HG03460 (cell line): ENCODE results near the gene PTN.

Experiments used
- ATAC-seq: cut with Tn5 transposase; IDR thresholded peaks from one replicate; pipeline ENCODE4 v1.9.1; 2021; ENCODE audit not compliant: unreplicated experiment

PTN gene

GRCh38 chr7:137343281-137343841 is at the start of gene PTN:
Gene PTN, minus strand, starts transcription at chr7:137343733. Its CDS starts 88,760 bp downstream, at chr7:137254973.
- ATAC-seq = no peak

DNA sequence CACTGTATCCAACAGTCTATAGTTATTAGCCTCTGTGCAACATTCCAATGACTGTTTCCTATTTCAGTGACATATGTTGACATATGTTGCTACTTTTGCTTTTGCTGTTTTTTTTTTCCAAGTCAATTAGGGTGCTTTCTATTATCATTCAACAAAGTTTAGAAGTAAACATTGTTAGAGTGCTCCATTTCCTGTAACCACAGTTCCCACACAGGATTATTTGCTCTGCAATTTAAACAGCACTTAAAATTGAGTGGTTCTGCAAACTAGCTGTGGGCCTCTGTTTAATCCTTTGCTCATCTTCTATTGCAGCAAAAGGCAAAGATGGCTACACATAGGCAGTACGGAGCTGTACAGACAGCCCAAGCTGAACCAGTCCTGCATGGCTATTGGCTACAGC is 46.5 kb upstream of the PTN start:
- ATAC-seq = no peak

GRCh38 chr7:137388916-137389315 is 45.4 kb upstream of the PTN start:
- ATAC-seq = no peak

GRCh38 chr7:137386966-137387365 is 43.4 kb upstream of the PTN start:
- ATAC-seq = no peak

DNA sequence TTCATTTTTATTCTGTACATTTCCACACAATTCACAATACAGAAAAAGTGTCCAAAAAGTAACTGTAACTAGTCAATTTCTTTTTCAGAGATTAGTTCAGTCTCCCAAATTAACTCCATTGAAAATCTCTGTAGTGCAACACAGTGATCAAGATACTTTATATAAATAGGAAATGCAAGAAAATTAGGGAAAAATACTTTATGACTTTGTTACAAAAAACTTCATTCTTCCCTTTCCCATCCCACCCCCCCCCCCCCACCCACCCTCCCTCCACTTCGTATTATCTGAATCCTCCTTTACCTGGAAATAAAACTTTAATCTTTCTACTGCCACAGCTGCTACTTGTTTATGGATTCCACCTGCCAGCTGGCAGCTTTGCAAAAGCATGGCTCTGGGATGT is 37.5 kb upstream of the PTN start:
- no peak for ATAC-seq

- ATAC-seq = no peak
Measured at GRCh38 chr7:137373507-137373906, 30.0 kb upstream of the PTN start.

- no peak for ATAC-seq
Measured at GRCh38 chr7:137371616-137372015, 28.1 kb upstream of the PTN start.

DNA sequence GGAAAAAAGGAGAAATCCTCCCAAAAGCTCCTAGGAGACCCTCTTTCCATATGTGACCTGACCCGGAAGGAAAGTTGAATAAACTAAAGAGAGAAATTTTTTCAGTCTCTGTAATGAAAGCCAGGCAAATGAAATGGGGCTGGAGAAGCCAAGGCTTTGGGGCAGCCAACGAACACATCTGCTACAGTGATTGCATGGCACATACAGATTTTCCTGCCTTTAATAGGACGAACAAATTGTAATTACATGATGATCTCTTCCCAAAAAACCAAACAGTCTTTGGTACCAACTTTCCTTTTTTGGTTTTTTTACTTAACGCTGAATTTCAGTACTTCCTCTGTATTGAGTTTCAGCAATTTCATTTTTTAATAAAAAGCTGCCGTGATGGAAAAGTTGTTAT is 23.5 kb upstream of the PTN start:
- no peak for ATAC-seq

GRCh38 chr7:137363683-137364082 is 20.1 kb upstream of the PTN start:
- ATAC-seq = no peak

GRCh38 chr7:137360087-137360679 is 16.6 kb upstream of the PTN start:
- no peak for ATAC-seq

- no peak for ATAC-seq
Measured at GRCh38 chr7:137354961-137355360, 11.4 kb upstream of the PTN start.

- ATAC-seq = no peak
Measured at GRCh38 chr7:137354396-137354795, 10.9 kb upstream of the PTN start.

GRCh38 chr7:137351941-137352340 is 8.4 kb upstream of the PTN start:
- ATAC-seq = no peak

GRCh38 chr7:137345799-137346449 is 2.4 kb upstream of the PTN start:
- no peak for ATAC-seq

GRCh38 chr7:137342828-137343261 is 688 bp downstream of the PTN start:
- ATAC-seq = no peak

GRCh38 chr7:137342265-137342664 is 1.3 kb downstream of the PTN start:
- ATAC-seq = no peak

DNA sequence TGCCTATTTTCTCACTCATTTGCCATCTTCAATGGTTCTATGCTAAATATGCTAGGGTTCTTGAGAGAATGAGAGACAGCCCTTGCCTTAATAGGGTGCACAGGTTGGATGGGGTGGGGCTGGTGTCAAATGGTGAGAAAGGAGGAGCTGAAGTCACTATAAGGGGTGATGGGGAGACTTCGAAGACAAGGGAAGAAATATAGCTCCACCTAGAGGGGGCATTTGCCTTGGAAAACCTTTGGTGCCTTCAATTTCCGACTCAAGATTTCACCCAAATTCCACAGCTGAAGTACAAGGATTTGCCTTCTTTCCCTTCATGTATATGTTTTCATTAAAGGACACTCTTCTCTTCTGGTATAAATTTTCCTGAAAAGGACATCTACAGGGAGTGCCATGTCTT is 5.6 kb downstream of the PTN start:
- no peak for ATAC-seq

DNA sequence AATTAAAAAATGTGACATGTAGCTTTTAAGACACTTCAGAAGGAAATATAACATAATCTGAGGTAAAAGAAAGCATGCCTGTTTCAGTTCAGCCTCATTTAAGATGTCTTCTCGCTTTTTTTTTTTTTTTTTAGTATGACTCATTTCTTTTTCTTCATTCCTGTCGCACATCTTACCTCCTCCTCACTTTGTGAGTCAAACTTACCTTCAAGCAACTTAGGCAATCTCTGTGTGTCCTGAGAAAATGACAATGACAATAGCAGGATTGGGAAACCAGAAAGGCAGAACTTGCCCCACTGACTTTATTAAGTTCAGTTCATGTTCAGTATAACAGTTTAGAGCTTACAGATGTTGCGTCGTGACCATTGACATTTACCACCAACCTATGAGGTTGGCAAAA is 7.7 kb downstream of the PTN start:
- no peak for ATAC-seq

- no peak for ATAC-seq
Measured at GRCh38 chr7:137331378-137331777, 12.2 kb downstream of the PTN start.

GRCh38 chr7:137329411-137329810 is 14.1 kb downstream of the PTN start:
- no peak for ATAC-seq

GRCh38 chr7:137328373-137329120 is 15.0 kb downstream of the PTN start:
- no peak for ATAC-seq

DNA sequence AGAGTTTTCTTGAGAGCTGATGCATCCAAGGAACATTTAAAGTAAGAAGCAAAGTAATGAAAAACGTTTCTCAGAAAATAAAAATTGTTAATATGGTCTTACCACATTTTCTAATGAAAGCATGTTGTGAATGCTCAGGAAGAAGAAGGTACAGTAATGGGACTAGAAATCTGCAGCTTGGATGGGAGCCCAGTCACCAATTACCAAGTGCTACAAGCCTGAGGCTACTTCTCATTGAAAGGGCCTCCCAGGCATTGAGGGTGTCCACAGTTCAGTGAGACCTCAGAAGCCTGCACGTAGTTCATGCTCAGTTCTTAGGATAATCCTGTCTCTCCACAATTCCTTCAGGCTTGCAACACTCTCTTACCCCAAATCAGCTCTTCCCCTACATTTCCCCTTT is 17.6 kb downstream of the PTN start:
- no peak for ATAC-seq
